ENCODE results near the gene MAN2B2. TPM values are rescaled to one million over a fixed set of nuclear protein-coding genes. Genes with fewer than 3 reads are reported as not detected.
A peak's percentile ranks its signal among the peaks of the same experiment; 100 is the strongest.
"Not testable (repeated sequence)": the region's sequence is repeated elsewhere in the genome, so short reads cannot be mapped to it uniquely, and the experiment has no call there.

MAN2B2 gene
- total RNA-seq, 1 donor from 2014 or later: 15.2 TPM

GRCh38 chr4:6668391-6668790 is 93.4 kb downstream of the MAN2B2 start:
- peak; percentile 47 for DNase-seq (ENCODE audit: low read depth)

- no peak for DNase-seq (ENCODE audit: low read depth)
These were observed 96.7 kb downstream of the MAN2B2 start for GRCh38 chr4:6671648-6672047.

GRCh38 chr4:6672131-6672530 is 97.1 kb downstream of the MAN2B2 start:
- DNase-seq (ENCODE audit: low read depth): no peak

GRCh38 chr4:6672541-6673190 is 97.7 kb downstream of the MAN2B2 start:
- not testable (repeated sequence) for DNase-seq (ENCODE audit: low read depth)

Other genes starting within 250 kb of the MAN2B2 start
- gene PPP2R2C, start 102.6 kb upstream of the MAN2B2 start, total RNA-seq: 0.29 and 2.0 TPM in 2 replicates
- 122 and 128 TPM in 2 replicates for gene MRFAP1, start 65.5 kb downstream of the MAN2B2 start, total RNA-seq
- gene S100P, start 118.7 kb downstream of the MAN2B2 start, total RNA-seq: not detected in 2 replicates
- gene MRFAP1L1, start 134.7 kb downstream of the MAN2B2 start, total RNA-seq: 69.2 and 71.9 TPM in 2 replicates
- 32.8 and 35.1 TPM in 2 replicates for gene BLOC1S4, start 141.0 kb downstream of the MAN2B2 start, total RNA-seq
- 64.2 and 73.7 TPM in 2 replicates for gene KIAA0232, start 207.5 kb downstream of the MAN2B2 start, total RNA-seq

Measured in myocyte (in vitro differentiated cells).